CD4-positive, CD25-positive, alpha-beta regulatory T cell (primary cell): ENCODE measurements around the gene ORM1. TPM values are rescaled to one million over a fixed set of nuclear protein-coding genes. Genes with fewer than 3 reads are reported as not detected.
A peak's percentile ranks its signal among the peaks of the same experiment; 100 is the strongest.
"Not testable (repeated sequence)": the region's sequence is repeated elsewhere in the genome, so short reads cannot be mapped to it uniquely, and the experiment has no call there.

Experiments
- ATAC-seq, 2 donors: fragments of 150-1000 bp; cut with Tn5 transposase; one replicate each; pipeline ENCODE4 v1.10.0; 2021; ENCODE audit warnings: low read depth in 2 of 2, moderate number of reproducible peaks in 2 of 2, moderate library complexity in 1 of 2
- DNase-seq, 3 donors: peaks; one replicate each; pipeline versions ENCODE4 v3.0.0 to v3.0.0-alpha.2; 2012 to 2022; ENCODE audit warnings: mixed read lengths in 1 of 3
- H3K27ac ChIP-seq: one replicate; pipeline ENCODE4 v1.7.0; 2013; ENCODE audit warnings: mild to moderate bottlenecking, low read length; ENCODE audit not compliant: insufficient read depth, poor library complexity, severe bottlenecking
- H3K27me3 ChIP-seq: one replicate; pipeline ENCODE4 v1.7.0; 2013; ENCODE audit warnings: low read length; ENCODE audit not compliant: control insufficient read depth, insufficient read depth
- H3K36me3 ChIP-seq: one replicate; pipeline ENCODE4 v1.7.0; 2013; ENCODE audit warnings: mild to moderate bottlenecking, low read length, moderate library complexity; ENCODE audit not compliant: control insufficient read depth, insufficient read depth
- H3K4me1 ChIP-seq: 2 replicates; pipeline ENCODE4 v1.7.0; 2013; ENCODE audit warnings: mild to moderate bottlenecking, low read length; ENCODE audit not compliant: insufficient read depth, control insufficient read depth, poor library complexity, severe bottlenecking
- H3K4me3 ChIP-seq: one replicate; pipeline ENCODE4 v1.7.0; 2013; ENCODE audit warnings: low read depth, mild to moderate bottlenecking, low read length, moderate library complexity
- H3K9me3 ChIP-seq, 2 experiments: 1 replicate in 1 of 2; 2 replicates in 1 of 2; pipeline ENCODE4 v1.7.0; 2013; ENCODE audit warnings: low read length in 2 of 2, mild to moderate bottlenecking in 1 of 2, moderate library complexity in 1 of 2; ENCODE audit not compliant: control insufficient read depth in 2 of 2
- H3K27ac Mint-ChIP-seq, 3 donors: one replicate each; pipeline ENCODE4 v1.8.0; 2020 to 2022; ENCODE audit warnings: mild to moderate bottlenecking in 3 of 3, mixed read lengths in 3 of 3, moderate library complexity in 2 of 3
- H3K27me3 Mint-ChIP-seq: one replicate; pipeline ENCODE4 v1.8.0; 2022; ENCODE audit warnings: mild to moderate bottlenecking, mixed read lengths
- H3K36me3 Mint-ChIP-seq: one replicate; pipeline ENCODE4 v1.8.0; 2020; ENCODE audit warnings: mixed read lengths
- H3K4me1 Mint-ChIP-seq, 4 donors: one replicate each; pipeline ENCODE4 v1.8.0; 2020 to 2022; ENCODE audit warnings: mixed read lengths in 4 of 4, mild to moderate bottlenecking in 1 of 4
- H3K4me3 Mint-ChIP-seq, 4 donors: one replicate each; pipeline ENCODE4 v1.8.0; 2020 to 2022; ENCODE audit warnings: mild to moderate bottlenecking in 4 of 4, mixed read lengths in 4 of 4, moderate library complexity in 3 of 4
- H3K9me3 Mint-ChIP-seq, 7 donors: one replicate each; pipeline ENCODE4 v1.8.0; 2020 to 2022; ENCODE audit warnings: mixed read lengths in 7 of 7, mild to moderate bottlenecking in 3 of 7, moderate library complexity in 2 of 7
- polyA plus RNA-seq, 4 donors: library from polyadenylated mRNA; unstranded; fragments of 300-500 nt; fragmentation: Illumina TruSeq; gene quantifications; one replicate each; pipeline ENCODE4 v1.2.3, GENCODE V29; 2021
- total RNA-seq: library from RNA; stranded (reverse); gene quantifications from one replicate; pipeline ENCODE4 v1.2.3, GENCODE V29; 2022

ORM1 gene
- total RNA-seq (not detected), polyA plus RNA-seq (not detected)

DNA sequence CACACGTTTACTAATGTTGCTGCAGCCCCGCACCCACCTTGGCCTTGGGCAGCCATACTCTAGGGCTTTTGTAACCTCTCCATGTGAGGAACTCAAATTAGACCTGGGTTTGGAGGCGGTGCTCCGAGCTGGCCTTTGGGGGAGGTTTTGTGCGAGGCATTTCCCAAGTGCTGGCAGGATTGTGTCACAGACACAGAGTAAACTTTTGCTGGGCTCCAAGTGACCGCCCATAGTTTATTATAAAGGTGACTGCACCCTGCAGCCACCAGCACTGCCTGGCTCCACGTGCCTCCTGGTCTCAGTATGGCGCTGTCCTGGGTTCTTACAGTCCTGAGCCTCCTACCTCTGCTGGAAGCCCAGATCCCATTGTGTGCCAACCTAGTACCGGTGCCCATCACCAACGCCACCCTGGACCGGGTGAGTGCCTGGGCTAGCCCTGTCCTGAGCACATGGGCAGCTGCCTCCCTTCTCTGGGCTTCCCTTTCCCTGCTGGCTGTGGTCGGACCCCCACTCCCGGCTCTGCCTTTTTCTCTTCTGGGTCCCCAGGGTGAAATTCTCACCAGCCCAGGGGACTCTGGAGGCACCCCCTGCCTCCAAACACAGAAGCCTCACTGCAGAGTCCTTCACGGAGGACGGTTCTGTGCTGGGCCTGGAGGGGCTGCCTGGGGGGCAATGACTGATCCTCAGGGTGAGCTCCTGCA, at the start of gene ORM1:
Gene ORM1, plus strand, starts transcription at position 268 of the 701 bp plus-strand sequence. Its CDS starts 36 bp downstream, at position 304.
- H3K4me3 ChIP-seq, H3K4me3 Mint-ChIP-seq, DNase-seq, H3K36me3 Mint-ChIP-seq, H3K4me1 ChIP-seq, H3K27ac ChIP-seq, H3K9me3 ChIP-seq, H3K27me3 ChIP-seq, H3K36me3 ChIP-seq, H3K9me3 Mint-ChIP-seq, H3K4me1 Mint-ChIP-seq, H3K27ac Mint-ChIP-seq: not testable (repeated sequence)
- ATAC-seq, result peak in 1 of 2 donors; percentile 19
- H3K27me3 Mint-ChIP-seq, result peaks cover 20% of the 10 kb centered on the region

DNA sequence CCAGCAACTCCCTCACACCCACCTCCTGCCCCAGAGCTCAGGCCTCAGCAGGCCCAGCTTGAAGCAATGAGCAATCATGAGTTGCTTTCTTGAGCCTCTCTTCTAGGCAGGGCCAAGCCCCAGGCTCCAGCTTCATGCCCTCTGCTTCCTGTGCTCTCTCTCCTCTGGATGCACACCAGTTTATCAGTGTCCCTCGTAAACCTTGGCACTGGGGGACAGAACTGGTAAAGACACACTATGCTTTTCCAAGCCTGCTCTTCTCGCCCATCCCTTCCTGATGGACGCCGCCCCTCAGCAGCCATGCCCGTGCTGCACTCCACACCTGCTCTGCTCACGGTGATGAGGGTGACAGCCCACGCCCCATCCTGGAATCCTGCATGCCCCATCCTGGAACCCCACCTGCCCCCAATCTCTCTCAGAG, 49.4 kb upstream of the ORM1 start:
- Mint-ChIP-seq H3K27ac (peak overlapping the region in 1 of 3 donors; percentile 32), H3K36me3 (no peaks in the 10 kb centered on the region), H3K27me3 (peaks cover 3% of the 10 kb centered on the region), H3K4me1 (no peaks in the 10 kb centered on the region), H3K9me3 (peaks cover 0 to 2% (median 0%) of the 10 kb centered on the region in 7 donors), H3K4me3 (no peak overlapping the region)
- ATAC-seq, result no peak
- H3K4me1 ChIP-seq, result no peaks in the 10 kb centered on the region
- no peak for DNase-seq
- no peaks in the 10 kb centered on the region for H3K27me3 ChIP-seq
- no peaks in the 10 kb centered on the region for H3K36me3 ChIP-seq
- H3K9me3 ChIP-seq, result no peaks in the 10 kb centered on the region
- H3K4me3 ChIP-seq, result no peak overlapping the region
- H3K27ac ChIP-seq, result no peak overlapping the region

DNA sequence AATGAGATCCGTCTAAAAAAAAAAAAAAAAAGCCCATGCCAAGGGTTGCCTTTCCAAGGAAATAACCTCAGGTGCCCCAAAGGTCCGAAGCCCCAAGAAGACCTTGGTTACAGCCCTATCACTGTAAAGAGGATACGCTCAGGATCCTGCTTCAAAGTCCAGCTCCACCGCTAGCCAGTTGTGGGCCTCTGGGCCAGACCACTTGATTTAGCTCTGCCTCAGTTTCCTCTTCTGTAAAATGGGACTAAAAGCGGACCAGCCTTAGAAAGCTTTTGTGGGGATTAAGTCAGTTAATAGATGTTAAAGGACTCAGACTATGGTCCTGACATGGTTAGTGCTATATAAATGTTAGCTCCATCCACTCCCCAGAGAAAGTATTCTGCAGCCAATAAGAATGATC, 48.7 kb upstream of the ORM1 start:
- Histone ChIP-seq H3K9me3 (no peaks in the 10 kb centered on the region), H3K36me3 (no peaks in the 10 kb centered on the region), H3K4me1 (no peaks in the 10 kb centered on the region), H3K27ac (no peak overlapping the region), H3K27me3 (no peaks in the 10 kb centered on the region), H3K4me3 (no peak overlapping the region)
- Mint-ChIP-seq H3K4me3 (no peak overlapping the region), H3K27ac (no peak overlapping the region), H3K36me3 (no peaks in the 10 kb centered on the region), H3K9me3 (peaks cover 0 to 2% (median 0%) of the 10 kb centered on the region in 7 donors), H3K4me1 (no peaks in the 10 kb centered on the region), H3K27me3 (peaks cover 3% of the 10 kb centered on the region)
- no peak for ATAC-seq
- DNase-seq, result no peak

DNA sequence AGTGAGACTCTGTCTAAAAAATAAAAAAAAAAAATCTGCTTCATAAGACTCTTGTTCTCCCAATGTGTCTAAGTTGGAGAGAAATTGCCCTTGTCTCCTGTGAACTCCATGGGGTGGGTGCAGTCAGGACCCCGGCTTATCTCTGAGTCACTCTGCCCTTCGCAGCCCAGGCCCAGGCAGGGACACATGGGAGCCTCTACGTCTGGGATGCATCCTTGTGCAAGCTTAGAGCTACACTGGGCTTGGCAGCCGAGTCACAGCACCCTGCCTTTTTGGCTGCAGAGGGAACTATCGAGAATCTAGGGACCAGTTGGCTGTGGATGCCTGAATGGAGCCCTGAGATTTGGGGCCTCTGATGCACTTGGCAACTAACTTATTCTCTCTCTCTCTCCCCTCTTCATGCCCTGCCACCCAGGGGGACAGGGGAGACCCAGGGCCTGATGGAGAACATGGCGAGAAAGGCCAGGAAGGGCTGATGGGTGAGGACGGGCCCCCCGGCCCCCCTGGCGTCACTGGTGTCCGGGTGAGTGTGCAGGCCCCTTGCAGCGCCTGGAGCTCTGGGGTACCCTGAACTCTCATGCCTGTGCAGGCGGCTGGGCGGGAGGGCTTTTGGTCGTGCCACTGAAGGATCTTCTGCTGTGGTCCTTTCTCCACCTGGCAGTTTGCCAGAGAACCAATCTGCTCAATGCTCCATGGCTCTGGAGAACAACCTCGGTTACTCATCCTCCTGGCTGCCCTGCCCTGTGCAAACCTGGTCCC, 47.5 kb upstream of the ORM1 start:
- H3K27ac Mint-ChIP-seq, result no peak overlapping the region
- H3K4me3 ChIP-seq, result no peak overlapping the region
- DNase-seq (no peak), ATAC-seq (no peak)
- no peaks in the 10 kb centered on the region for H3K4me1 ChIP-seq
- peaks cover 5% of the 10 kb centered on the region for H3K27me3 Mint-ChIP-seq
- H3K4me3 Mint-ChIP-seq, result no peak overlapping the region
- no peaks in the 10 kb centered on the region for H3K4me1 Mint-ChIP-seq
- peaks cover 0 to 2% (median 0%) of the 10 kb centered on the region in 7 donors for H3K9me3 Mint-ChIP-seq
- H3K27me3 ChIP-seq, result no peaks in the 10 kb centered on the region
- H3K36me3 Mint-ChIP-seq, result no peaks in the 10 kb centered on the region
- H3K27ac ChIP-seq, result no peak overlapping the region
- H3K9me3 ChIP-seq, result no peaks in the 10 kb centered on the region
- H3K36me3 ChIP-seq, result no peaks in the 10 kb centered on the region

DNA sequence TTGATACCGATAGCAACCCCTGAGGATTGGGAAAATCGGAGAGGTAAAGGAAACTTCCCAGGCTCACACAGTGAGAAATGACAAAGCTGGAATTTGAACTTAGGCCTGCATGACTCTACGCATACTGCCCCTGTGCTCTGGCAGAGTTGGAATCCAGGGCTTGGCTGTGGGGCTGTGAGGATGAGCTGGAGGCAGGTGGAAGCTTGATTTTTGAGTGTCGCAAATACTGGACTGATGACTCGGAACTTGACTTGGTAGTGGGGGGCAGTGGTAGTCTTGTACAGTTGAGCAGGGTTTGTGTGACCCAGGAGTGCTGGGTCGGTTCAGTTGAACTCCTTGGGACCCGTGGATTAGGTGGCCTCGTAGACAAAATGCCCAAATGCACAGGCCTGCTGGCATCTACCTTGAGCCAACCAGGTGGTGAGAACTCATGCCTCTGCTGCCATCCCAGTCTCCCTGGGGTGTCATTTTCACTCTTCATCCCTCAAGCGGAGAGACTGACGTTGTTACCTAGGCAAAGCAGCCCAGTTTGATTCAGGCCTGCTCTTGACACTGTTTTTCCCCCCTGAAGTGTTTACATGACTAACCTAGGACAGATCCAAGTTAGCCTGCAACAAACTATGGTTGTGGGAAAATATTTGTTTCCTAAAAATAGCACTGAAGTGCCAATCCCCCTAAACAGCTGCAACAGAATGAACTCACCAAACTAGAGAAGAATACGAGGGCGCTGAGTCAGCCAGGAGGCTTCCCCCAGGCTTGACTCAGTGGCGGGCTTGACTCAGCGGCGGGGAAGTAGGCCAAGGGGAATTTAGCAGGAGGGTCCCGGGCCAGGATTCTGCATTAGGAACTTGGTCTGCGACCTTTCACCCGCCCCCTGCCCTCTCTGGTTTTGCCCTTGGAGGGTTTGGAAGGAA, 45.7 kb upstream of the ORM1 start:
- Mint-ChIP-seq H3K4me3 (no peak overlapping the region), H3K36me3 (no peaks in the 10 kb centered on the region), H3K4me1 (no peaks in the 10 kb centered on the region), H3K27ac (no peak overlapping the region), H3K27me3 (peaks cover 5% of the 10 kb centered on the region), H3K9me3 (peaks cover 0 to 3% (median 0%) of the 10 kb centered on the region in 7 donors)
- ATAC-seq (no peak), DNase-seq (no peak)
- Histone ChIP-seq H3K36me3 (no peaks in the 10 kb centered on the region), H3K4me3 (no peak overlapping the region), H3K27me3 (no peaks in the 10 kb centered on the region), H3K9me3 (no peaks in the 10 kb centered on the region), H3K4me1 (no peaks in the 10 kb centered on the region), H3K27ac (no peak overlapping the region)

DNA sequence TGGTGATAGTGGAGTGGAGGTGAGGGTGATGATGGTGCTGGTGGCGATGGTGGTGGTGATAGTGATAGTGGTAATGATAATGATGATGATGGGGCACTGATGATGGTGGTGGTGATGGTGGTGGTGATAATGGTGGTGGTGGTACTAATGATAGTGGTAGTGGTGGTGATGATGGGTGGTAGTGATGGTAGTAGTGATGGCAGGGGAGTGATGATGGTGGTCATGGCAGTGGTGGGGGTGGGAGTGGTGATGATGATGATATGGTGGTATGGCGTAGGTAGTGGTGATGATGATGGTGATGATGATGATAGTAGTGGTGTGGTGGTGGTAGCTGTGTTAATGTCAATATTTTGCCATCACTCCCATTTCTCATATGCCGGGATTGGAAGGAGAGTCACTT, 44.5 kb upstream of the ORM1 start:
- no peaks in the 10 kb centered on the region for H3K36me3 Mint-ChIP-seq
- no peak overlapping the region for H3K27ac Mint-ChIP-seq
- DNase-seq, result no peak

DNA sequence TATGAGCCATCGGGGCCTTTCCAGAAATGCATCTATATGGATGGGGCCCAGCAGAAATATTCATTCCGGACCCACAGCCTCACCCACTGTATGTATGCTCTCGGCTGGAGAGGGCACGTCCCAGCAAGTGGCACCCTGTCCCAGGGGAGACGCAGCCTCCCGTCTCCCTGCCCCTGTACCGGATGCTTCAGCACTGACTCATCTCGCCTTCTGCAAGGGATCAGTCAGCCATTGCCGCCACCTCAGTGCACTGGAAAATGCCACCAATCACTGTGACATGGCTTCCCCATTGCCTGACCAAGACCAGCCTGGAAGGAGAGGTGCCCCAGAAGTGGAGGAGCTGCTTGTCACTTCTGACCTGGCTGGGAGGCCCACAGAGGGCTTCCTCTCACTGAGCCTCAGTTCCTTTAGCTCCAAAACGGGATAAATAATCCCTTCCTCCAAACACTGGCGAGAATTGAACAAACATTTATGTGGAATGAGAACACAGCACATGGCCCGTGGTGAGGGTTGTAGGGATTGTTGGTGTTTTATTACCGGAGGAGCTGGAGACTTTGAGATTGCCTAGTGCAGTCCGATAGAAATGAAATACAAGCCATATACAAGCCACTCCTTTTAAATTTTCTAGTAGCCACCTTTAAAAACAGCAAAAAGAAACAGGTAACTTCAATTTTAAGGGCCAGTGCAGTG, 43.9 kb upstream of the ORM1 start:
- Histone ChIP-seq H3K27ac (no peak overlapping the region), H3K9me3 (no peaks in the 10 kb centered on the region), H3K27me3 (no peaks in the 10 kb centered on the region), H3K4me1 (no peaks in the 10 kb centered on the region), H3K4me3 (no peak overlapping the region), H3K36me3 (no peaks in the 10 kb centered on the region)
- H3K9me3 Mint-ChIP-seq, result peaks cover 0 to 2% (median 0%) of the 10 kb centered on the region in 7 donors
- H3K27ac Mint-ChIP-seq, result no peak overlapping the region
- no peak for ATAC-seq
- no peaks in the 10 kb centered on the region for H3K4me1 Mint-ChIP-seq
- no peak overlapping the region for H3K4me3 Mint-ChIP-seq
- no peak for DNase-seq
- no peaks in the 10 kb centered on the region for H3K36me3 Mint-ChIP-seq
- peaks cover 5% of the 10 kb centered on the region for H3K27me3 Mint-ChIP-seq

More for the DNA sequence above, 44.5 kb upstream of the ORM1 start:
- Mint-ChIP-seq H3K27me3 (peaks cover 5% of the 10 kb centered on the region), H3K4me1 (no peaks in the 10 kb centered on the region), H3K9me3 (peaks cover 0 to 2% (median 0%) of the 10 kb centered on the region in 7 donors), H3K4me3 (no peak overlapping the region)
- H3K27ac ChIP-seq, result no peak overlapping the region
- no peaks in the 10 kb centered on the region for H3K9me3 ChIP-seq
- H3K36me3 ChIP-seq, result no peaks in the 10 kb centered on the region
- no peaks in the 10 kb centered on the region for H3K4me1 ChIP-seq
- no peak overlapping the region for H3K4me3 ChIP-seq
- no peak for ATAC-seq
- no peaks in the 10 kb centered on the region for H3K27me3 ChIP-seq
